HepG2 (cell line): ENCODE data around the gene LCN1. TPM values are rescaled to one million over a fixed set of nuclear protein-coding genes. Genes with fewer than 3 reads are reported as not detected.
A peak's percentile ranks its signal among the peaks of the same experiment; 100 is the strongest.

Experiments
- ATF1 ChIP-seq: IDR thresholded peaks from 2 replicates; pipeline ENCODE4 v1.6.1; 2016; ENCODE audit warnings: mild to moderate bottlenecking, control low read depth
- CHD2 ChIP-seq: IDR thresholded peaks from 2 replicates; pipeline ENCODE4 v1.6.1; 2011; ENCODE audit warnings: low read depth, low read length, improper control_type of control experiment
- FOXK1 ChIP-seq: sonication (generic); formaldehyde crosslinking; IDR thresholded peaks from 2 replicates; pipeline ENCODE4 v1.4.0; 2020; ENCODE audit warnings: low read depth, missing genetic modification reagents, borderline replicate concordance
- HOMEZ ChIP-seq: IDR thresholded peaks from 2 replicates; pipeline ENCODE4 v1.6.1; 2016; ENCODE audit warnings: low read depth
- MEF2D ChIP-seq: sonication (generic); formaldehyde crosslinking; IDR thresholded peaks from 2 replicates; pipeline ENCODE4 v1.5.1; 2020; ENCODE audit warnings: mild to moderate bottlenecking, missing genetic modification reagents
- NR2F6 ChIP-seq, 2 experiments: IDR thresholded peaks; 2 replicates each; pipeline ENCODE4 v1.6.1; 2016; ENCODE audit warnings: antibody characterized with exemption in 1 of 2, mild to moderate bottlenecking in 1 of 2
- PAXIP1 ChIP-seq: sonication (generic); formaldehyde crosslinking; conservative IDR thresholded peaks from 2 replicates; pipeline ENCODE4 v1.4.0; 2020; ENCODE audit warnings: mild to moderate bottlenecking, missing genetic modification reagents, moderate library complexity
- PHF21A ChIP-seq: sonication (generic); formaldehyde crosslinking; IDR thresholded peaks from 2 replicates; pipeline ENCODE4 v1.5.0; 2020; ENCODE audit warnings: mild to moderate bottlenecking, missing genetic modification reagents
- RFXAP ChIP-seq: sonication (generic); formaldehyde crosslinking; IDR thresholded peaks from 2 replicates; pipeline ENCODE4 v1.4.0; 2020; ENCODE audit warnings: missing genetic modification reagents, borderline replicate concordance
- SCMH1 ChIP-seq: sonication (generic); formaldehyde crosslinking; IDR thresholded peaks from 2 replicates; pipeline ENCODE4 v1.9.0; 2021; ENCODE audit warnings: missing genetic modification reagents, mild to moderate bottlenecking, borderline replicate concordance
- TFDP1 ChIP-seq: IDR thresholded peaks from 2 replicates; pipeline ENCODE4 v1.6.1; 2016; ENCODE audit warnings: missing compliant biosample characterization, missing genetic modification reagents, borderline replicate concordance
- ZFP36L1 ChIP-seq: sonication (generic); formaldehyde crosslinking; IDR thresholded peaks from 2 replicates; pipeline ENCODE4 v1.8.0; 2022; ENCODE audit warnings: mild to moderate bottlenecking, missing genetic modification reagents, moderate library complexity
- ZNF160 ChIP-seq: sonication (generic); formaldehyde crosslinking; IDR thresholded peaks from 2 replicates; pipeline ENCODE4 v1.8.0; 2022; ENCODE audit warnings: mild to moderate bottlenecking, inconsistent platforms, missing genetic modification reagents
- ZNF326 ChIP-seq: sonication (generic); formaldehyde crosslinking; IDR thresholded peaks from 2 replicates; pipeline ENCODE4 v1.4.0; 2020; ENCODE audit warnings: missing genetic modification reagents, borderline replicate concordance
- ZNF563 ChIP-seq: sonication (generic); formaldehyde crosslinking; IDR thresholded peaks from 2 replicates; pipeline ENCODE4 v1.8.0; 2022; ENCODE audit warnings: mild to moderate bottlenecking, moderate library complexity, missing genetic modification reagents
- ZNF570 ChIP-seq: sonication (generic); formaldehyde crosslinking; IDR thresholded peaks from 2 replicates; pipeline ENCODE4 v1.4.0; 2020; ENCODE audit warnings: mild to moderate bottlenecking, missing genetic modification reagents, borderline replicate concordance
- ZNF574 ChIP-seq: sonication (generic); formaldehyde crosslinking; IDR thresholded peaks from 2 replicates; pipeline ENCODE4 v1.4.0; 2020; ENCODE audit warnings: missing genetic modification reagents
- ZNF691 ChIP-seq: sonication (generic); formaldehyde crosslinking; IDR thresholded peaks from 2 replicates; pipeline ENCODE4 v1.4.0; 2020; ENCODE audit warnings: missing genetic modification reagents, low read depth, mild to moderate bottlenecking, borderline replicate concordance
- polyA plus RNA-seq, 8 experiments: library from polyadenylated mRNA; depleted of rRNA in 3 of 8; stranded (reverse) in 7 of 8; unstranded in 1 of 8; fragments of >200 nt; fragmentation: Illumina TruSeq in 4 of 8; extraction: Trizol in 4 of 8; gene quantifications; 2 replicates each; pipeline versions ENCODE4 v1.2.1 to v1.2.3, GENCODE V29; 2011 to 2016; ENCODE audit warnings: low read depth in 4 of 8, missing spikeins in 1 of 8, mixed read lengths in 1 of 8; ENCODE audit not compliant: insufficient read depth in 1 of 8
- total RNA-seq, 5 experiments: library from RNA; depleted of rRNA; stranded (reverse); fragments of >200 nt; fragmentation: Illumina TruSeq; extraction: Trizol; gene quantifications; 2 replicates each; pipeline ENCODE4 v1.2.3, GENCODE V29; 2016; ENCODE audit warnings: low read depth in 1 of 5

Gene LCN1
- total and polyA plus RNA-seq, 2 of the 13 experiments (the other 11 are each of a cell fraction or from before 2014, with no cell fraction given), result not detected

- peak; percentile 49; the same call in 1 of the 2 replicates for TF ChIP-seq PAXIP1
- TF ChIP-seq ATF1 (CRISPR knock-in tag), result no peak
- TF ChIP-seq ZNF691 (CRISPR knock-in tag), result 0 out of 2 replicates have a peak, but pooled peaks have one; percentile 28
- TF ChIP-seq PHF21A, result 0 out of 2 replicates have a peak, but pooled peaks have one; percentile 9
- TF ChIP-seq ZNF563, result 0 out of 2 replicates have a peak, but pooled peaks have one; percentile 35
- TF ChIP-seq ZNF326 (CRISPR knock-in tag), result no peak
- no peak for TF ChIP-seq SCMH1 (CRISPR knock-in tag)
- TF ChIP-seq CHD2, result 0 out of 2 replicates have a peak, but pooled peaks have one; percentile 7
- peak; percentile 38; the same call in 1 of the 2 replicates for TF ChIP-seq RFXAP
- TF ChIP-seq ZNF570 (CRISPR knock-in tag), result no peak
- 0 out of 2 replicates have a peak, but pooled peaks have one; percentile 49 for TF ChIP-seq ZFP36L1 (CRISPR knock-in tag)
- TF ChIP-seq MEF2D (CRISPR knock-in tag), result peak; percentile 37; the same call in 1 of the 2 replicates
- TF ChIP-seq ZNF160 (CRISPR knock-in tag), result no peak
- peak; percentile 35; the same call in 1 of the 2 replicates for TF ChIP-seq TFDP1 (CRISPR knock-in tag)
- TF ChIP-seq FOXK1 (CRISPR knock-in tag), result 0 out of 2 replicates have a peak, but pooled peaks have one; percentile 14
- TF ChIP-seq HOMEZ (CRISPR knock-in tag), result no peak; the same call in 1 of the 2 replicates
- no peak for TF ChIP-seq NR2F6 (IDR thresholded peaks at IDR 0.05)
- peak; percentile 37; the same call in 1 of the 2 replicates for TF ChIP-seq NR2F6 (CRISPR knock-in tag; IDR thresholded peaks at IDR 0.05)
- TF ChIP-seq ZNF574 (CRISPR knock-in tag), result peak; percentile 54; the same call in 1 of the 2 replicates
These were observed 21.7 kb upstream of the LCN1 start (continued) for GRCh38 chr9:135499326-135500070.
